Liver (tissue), 9 donors: ENCODE measurements around the gene SLC35B4. TPM values are rescaled to one million over a fixed set of nuclear protein-coding genes. Genes with fewer than 3 reads are reported as not detected.

Source experiments
- DNase-seq: peaks from one replicate; pipeline ENCODE4 v3.0.0-alpha.2; 2017; ENCODE audit warnings: low spot score
- H3K27ac ChIP-seq, 2 donors: one replicate each; pipeline ENCODE4 v1.7.0; 2013; ENCODE audit warnings: inconsistent platforms in 2 of 2, low read length in 2 of 2, control low read depth in 1 of 2, low read depth in 1 of 2, mild to moderate bottlenecking in 1 of 2
- H3K27me3 ChIP-seq, 4 donors: one replicate each; pipeline versions ENCODE4 v1.6.1 to v1.7.0; 2013; ENCODE audit warnings: low read length in 3 of 4, inconsistent platforms in 1 of 4, mild to moderate bottlenecking in 1 of 4, moderate library complexity in 1 of 4; ENCODE audit not compliant: control insufficient read depth in 4 of 4, insufficient read depth in 4 of 4
- H3K36me3 ChIP-seq, 4 donors: one replicate each; pipeline versions ENCODE4 v1.6.1 to v1.7.0; 2013; ENCODE audit warnings: low read length in 3 of 4, mild to moderate bottlenecking in 3 of 4, low read depth in 1 of 4, moderate library complexity in 1 of 4; ENCODE audit not compliant: control insufficient read depth in 4 of 4, insufficient read depth in 3 of 4
- H3K4me1 ChIP-seq, 4 donors: one replicate each; pipeline versions ENCODE4 v1.6.1 to v1.7.0; 2013; ENCODE audit warnings: low read length in 3 of 4, mild to moderate bottlenecking in 3 of 4, moderate library complexity in 1 of 4; ENCODE audit not compliant: control insufficient read depth in 4 of 4, insufficient read depth in 4 of 4
- H3K4me3 ChIP-seq, 3 donors: one replicate each; pipeline versions ENCODE4 v1.6.1 to v1.7.0; 2013; ENCODE audit warnings: low read length in 3 of 3, control low read depth in 1 of 3, low read depth in 1 of 3, mild to moderate bottlenecking in 1 of 3
- H3K9ac ChIP-seq, 2 donors: one replicate each; pipeline ENCODE4 v1.7.0; 2013; ENCODE audit warnings: low read length in 2 of 2, mild to moderate bottlenecking in 2 of 2, moderate library complexity in 2 of 2, control low read depth in 1 of 2, low read depth in 1 of 2
- H3K9me3 ChIP-seq, 4 donors: one replicate each; pipeline versions ENCODE4 v1.6.1 to v1.7.0; 2013; ENCODE audit warnings: low read length in 3 of 4; ENCODE audit not compliant: control insufficient read depth in 4 of 4
- EGR1 ChIP-seq, 2 donors: IDR thresholded peaks; 2 replicates each; pipeline ENCODE4 v1.6.1; 2016 to 2018; ENCODE audit warnings: antibody characterized with exemption in 2 of 2, low read depth in 2 of 2
- FOXA2 ChIP-seq: IDR thresholded peaks from 2 replicates; pipeline ENCODE4 v1.6.1; 2016; ENCODE audit warnings: antibody characterized with exemption
- HNF4A ChIP-seq, 2 donors: conservative IDR thresholded peaks; 2 replicates each; pipeline ENCODE4 v1.6.1; 2016; ENCODE audit warnings: antibody characterized with exemption in 2 of 2, mild to moderate bottlenecking in 2 of 2
- HNF4G ChIP-seq: IDR thresholded peaks from 2 replicates; pipeline ENCODE4 v1.6.1; 2016; ENCODE audit warnings: antibody characterized with exemption
- JUND ChIP-seq, 2 donors: IDR thresholded peaks; 2 replicates each; pipeline ENCODE4 v1.6.1; 2016; ENCODE audit warnings: antibody characterized with exemption in 2 of 2
- NR2F2 ChIP-seq: IDR thresholded peaks from 2 replicates; pipeline ENCODE4 v1.6.1; 2016; ENCODE audit warnings: antibody characterized with exemption
- RAD21 ChIP-seq, 2 donors: IDR thresholded peaks; 2 replicates each; pipeline ENCODE4 v1.6.1; 2016; ENCODE audit warnings: antibody characterized with exemption in 2 of 2, mild to moderate bottlenecking in 2 of 2
- RXRA ChIP-seq, 2 donors: IDR thresholded peaks; 2 replicates each; pipeline ENCODE4 v1.6.1; 2017 to 2018; ENCODE audit warnings: antibody characterized with exemption in 2 of 2, mild to moderate bottlenecking in 1 of 2
- SP1 ChIP-seq: IDR thresholded peaks from 2 replicates; pipeline ENCODE4 v1.6.1; 2018; ENCODE audit warnings: antibody characterized with exemption, mild to moderate bottlenecking
- TAF1 ChIP-seq: conservative IDR thresholded peaks from 2 replicates; pipeline ENCODE4 v1.6.1; 2016; ENCODE audit warnings: antibody characterized with exemption, mild to moderate bottlenecking
- YY1 ChIP-seq: IDR thresholded peaks from 2 replicates; pipeline ENCODE4 v1.6.1; 2016; ENCODE audit warnings: antibody characterized with exemption, mild to moderate bottlenecking
- WGBS: extraction: QIAGEN DNeasy Blood & Tissue Kit; methylation state at CpG from one replicate; pipeline ENCODE4 v1.1.7; 2013; 5-methylcytosine and 5-hydroxymethylcytosine counted together
- polyA plus RNA-seq, 2 donors: library from polyadenylated mRNA; stranded (reverse) in 1 of 2; unstranded in 1 of 2; fragments of 200-250 nt in 1 of 2; fragments of >200 nt in 1 of 2; fragmentation: Nextera tagmentation in 1 of 2; extraction: Ambion mirVana in 1 of 2; gene quantifications; one replicate each; pipeline versions ENCODE4 v1.2.1 to v1.2.3, GENCODE V29; 2013 to 2015
- total RNA-seq, 2 donors: library from RNA; depleted of rRNA; stranded (reverse); fragments of >200 nt; gene quantifications; one replicate each; pipeline ENCODE4 v1.2.3, GENCODE V29; 2014
- TF ChIP-seq, protein P1 (sequence below): fragments of 150-350 bp; IDR thresholded peaks from 2 replicates; pipeline ENCODE4 v1.5.1; 2017; ENCODE audit warnings: improper control_type of control experiment, low read depth, low read length; ENCODE audit not compliant: missing input control
- TF ChIP-seq, protein P2 (sequence below): IDR thresholded peaks from 2 replicates; pipeline ENCODE4 v1.6.1; 2016; ENCODE audit warnings: antibody characterized with exemption
- TF ChIP-seq, protein P3 (sequence below): IDR thresholded peaks from 2 replicates; pipeline ENCODE4 v1.6.1; 2016; ENCODE audit warnings: antibody characterized with exemption, mild to moderate bottlenecking
- TF ChIP-seq, protein P4 (sequence below): IDR thresholded peaks from 2 replicates; pipeline ENCODE4 v1.6.1; 2016; ENCODE audit warnings: antibody characterized with exemption
- TF ChIP-seq, protein P5 (sequence below): IDR thresholded peaks from 2 replicates; pipeline ENCODE4 v1.6.1; 2016; ENCODE audit warnings: antibody characterized with exemption
- donor health status: healthy.
- donor health status: healthy.
- donor health status: healthy.
- donor health status: healthy.
- donor health status: healthy.

The SLC35B4 gene
- total and polyA plus RNA-seq, 4 donors = 5.7 to 17.7 (median 8.9) TPM

DNA sequence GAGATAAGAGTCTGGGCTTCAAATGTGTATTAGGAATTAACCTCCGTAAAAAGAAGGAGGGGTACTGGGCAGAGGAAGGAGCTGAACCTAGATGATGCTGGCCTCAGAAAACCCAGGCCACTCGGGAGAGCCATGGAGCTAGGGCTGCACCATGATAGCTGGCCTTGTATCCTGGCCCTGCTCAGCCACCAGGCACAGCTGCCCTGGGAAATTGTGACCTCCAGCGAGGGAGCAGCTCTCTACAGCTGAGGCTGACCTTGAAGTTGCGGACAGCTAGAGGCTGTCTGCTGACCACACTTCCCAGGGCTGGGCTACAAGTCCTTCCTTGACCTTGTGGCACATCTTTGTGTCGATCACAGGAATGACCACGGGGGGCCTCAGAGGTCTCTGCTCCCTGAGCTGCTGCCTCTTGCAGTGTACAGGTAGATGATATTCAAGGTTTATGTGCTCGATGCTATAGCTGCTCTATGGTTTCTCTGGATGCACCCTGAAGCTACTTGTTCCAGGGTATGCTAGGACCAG, 38.3 kb upstream of the SLC35B4 start:
- Histone ChIP-seq H3K9ac (no peak overlapping the region), H3K9me3 (no peaks in the 10 kb centered on the region), H3K27ac (peak overlapping the region; percentile 57 to 80), H3K4me1 (peaks cover 9 to 56% (median 27%) of the 10 kb centered on the region in 4 donors), H3K27me3 (no peaks in the 10 kb centered on the region), H3K4me3 (no peak overlapping the region), H3K36me3 (no peaks in the 10 kb centered on the region)
- DNase-seq = no peak
- 63% methylated on average over 7 of the region's 7 CpGs for whole genome bisulfite sequencing
- TF ChIP-seq, protein P1, sequence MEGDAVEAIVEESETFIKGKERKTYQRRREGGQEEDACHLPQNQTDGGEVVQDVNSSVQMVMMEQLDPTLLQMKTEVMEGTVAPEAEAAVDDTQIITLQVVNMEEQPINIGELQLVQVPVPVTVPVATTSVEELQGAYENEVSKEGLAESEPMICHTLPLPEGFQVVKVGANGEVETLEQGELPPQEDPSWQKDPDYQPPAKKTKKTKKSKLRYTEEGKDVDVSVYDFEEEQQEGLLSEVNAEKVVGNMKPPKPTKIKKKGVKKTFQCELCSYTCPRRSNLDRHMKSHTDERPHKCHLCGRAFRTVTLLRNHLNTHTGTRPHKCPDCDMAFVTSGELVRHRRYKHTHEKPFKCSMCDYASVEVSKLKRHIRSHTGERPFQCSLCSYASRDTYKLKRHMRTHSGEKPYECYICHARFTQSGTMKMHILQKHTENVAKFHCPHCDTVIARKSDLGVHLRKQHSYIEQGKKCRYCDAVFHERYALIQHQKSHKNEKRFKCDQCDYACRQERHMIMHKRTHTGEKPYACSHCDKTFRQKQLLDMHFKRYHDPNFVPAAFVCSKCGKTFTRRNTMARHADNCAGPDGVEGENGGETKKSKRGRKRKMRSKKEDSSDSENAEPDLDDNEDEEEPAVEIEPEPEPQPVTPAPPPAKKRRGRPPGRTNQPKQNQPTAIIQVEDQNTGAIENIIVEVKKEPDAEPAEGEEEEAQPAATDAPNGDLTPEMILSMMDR = no peak
- TF ChIP-seq FOXA2 (no peak), TAF1 (no peak), NR2F2 (no peak), YY1 (no peak), RAD21 (IDR thresholded peaks at IDR 0.05) (no peak), HNF4G (no peak), JUND (IDR thresholded peaks at IDR 0.05) (no peak)
- TF ChIP-seq, protein P2, sequence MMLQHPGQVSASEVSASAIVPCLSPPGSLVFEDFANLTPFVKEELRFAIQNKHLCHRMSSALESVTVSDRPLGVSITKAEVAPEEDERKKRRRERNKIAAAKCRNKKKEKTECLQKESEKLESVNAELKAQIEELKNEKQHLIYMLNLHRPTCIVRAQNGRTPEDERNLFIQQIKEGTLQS = no peak
- TF ChIP-seq, protein P3, sequence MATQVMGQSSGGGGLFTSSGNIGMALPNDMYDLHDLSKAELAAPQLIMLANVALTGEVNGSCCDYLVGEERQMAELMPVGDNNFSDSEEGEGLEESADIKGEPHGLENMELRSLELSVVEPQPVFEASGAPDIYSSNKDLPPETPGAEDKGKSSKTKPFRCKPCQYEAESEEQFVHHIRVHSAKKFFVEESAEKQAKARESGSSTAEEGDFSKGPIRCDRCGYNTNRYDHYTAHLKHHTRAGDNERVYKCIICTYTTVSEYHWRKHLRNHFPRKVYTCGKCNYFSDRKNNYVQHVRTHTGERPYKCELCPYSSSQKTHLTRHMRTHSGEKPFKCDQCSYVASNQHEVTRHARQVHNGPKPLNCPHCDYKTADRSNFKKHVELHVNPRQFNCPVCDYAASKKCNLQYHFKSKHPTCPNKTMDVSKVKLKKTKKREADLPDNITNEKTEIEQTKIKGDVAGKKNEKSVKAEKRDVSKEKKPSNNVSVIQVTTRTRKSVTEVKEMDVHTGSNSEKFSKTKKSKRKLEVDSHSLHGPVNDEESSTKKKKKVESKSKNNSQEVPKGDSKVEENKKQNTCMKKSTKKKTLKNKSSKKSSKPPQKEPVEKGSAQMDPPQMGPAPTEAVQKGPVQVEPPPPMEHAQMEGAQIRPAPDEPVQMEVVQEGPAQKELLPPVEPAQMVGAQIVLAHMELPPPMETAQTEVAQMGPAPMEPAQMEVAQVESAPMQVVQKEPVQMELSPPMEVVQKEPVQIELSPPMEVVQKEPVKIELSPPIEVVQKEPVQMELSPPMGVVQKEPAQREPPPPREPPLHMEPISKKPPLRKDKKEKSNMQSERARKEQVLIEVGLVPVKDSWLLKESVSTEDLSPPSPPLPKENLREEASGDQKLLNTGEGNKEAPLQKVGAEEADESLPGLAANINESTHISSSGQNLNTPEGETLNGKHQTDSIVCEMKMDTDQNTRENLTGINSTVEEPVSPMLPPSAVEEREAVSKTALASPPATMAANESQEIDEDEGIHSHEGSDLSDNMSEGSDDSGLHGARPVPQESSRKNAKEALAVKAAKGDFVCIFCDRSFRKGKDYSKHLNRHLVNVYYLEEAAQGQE = no peak
- TF ChIP-seq, protein P4, sequence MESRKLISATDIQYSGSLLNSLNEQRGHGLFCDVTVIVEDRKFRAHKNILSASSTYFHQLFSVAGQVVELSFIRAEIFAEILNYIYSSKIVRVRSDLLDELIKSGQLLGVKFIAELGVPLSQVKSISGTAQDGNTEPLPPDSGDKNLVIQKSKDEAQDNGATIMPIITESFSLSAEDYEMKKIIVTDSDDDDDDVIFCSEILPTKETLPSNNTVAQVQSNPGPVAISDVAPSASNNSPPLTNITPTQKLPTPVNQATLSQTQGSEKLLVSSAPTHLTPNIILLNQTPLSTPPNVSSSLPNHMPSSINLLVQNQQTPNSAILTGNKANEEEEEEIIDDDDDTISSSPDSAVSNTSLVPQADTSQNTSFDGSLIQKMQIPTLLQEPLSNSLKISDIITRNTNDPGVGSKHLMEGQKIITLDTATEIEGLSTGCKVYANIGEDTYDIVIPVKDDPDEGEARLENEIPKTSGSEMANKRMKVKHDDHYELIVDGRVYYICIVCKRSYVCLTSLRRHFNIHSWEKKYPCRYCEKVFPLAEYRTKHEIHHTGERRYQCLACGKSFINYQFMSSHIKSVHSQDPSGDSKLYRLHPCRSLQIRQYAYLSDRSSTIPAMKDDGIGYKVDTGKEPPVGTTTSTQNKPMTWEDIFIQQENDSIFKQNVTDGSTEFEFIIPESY = no peak

DNA sequence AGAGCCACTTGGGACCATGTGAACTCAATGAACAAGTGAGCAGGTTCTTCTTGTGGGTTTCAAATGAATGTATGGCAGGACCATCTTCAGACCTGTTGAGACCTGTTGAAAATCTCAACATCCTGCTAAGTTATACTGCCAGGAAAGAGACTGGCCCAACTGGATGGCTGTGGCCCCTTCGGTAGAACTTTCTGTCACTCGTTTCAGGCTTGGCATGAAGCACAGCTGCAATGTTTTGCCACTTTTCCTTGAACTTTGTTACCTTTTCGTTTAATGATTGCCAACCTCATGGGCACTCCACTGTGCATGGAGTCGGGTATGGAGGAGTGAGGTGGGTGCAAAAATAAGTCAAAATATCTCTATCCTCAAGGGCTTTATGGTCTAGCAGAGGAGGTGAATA, 36.7 kb upstream of the SLC35B4 start:
- DNase-seq = no peak
- 24% methylated on average over 4 of the region's 4 CpGs for WGBS
- peak; percentile 8 to 37 for TF ChIP-seq RAD21 (IDR thresholded peaks at IDR 0.05)
- TF ChIP-seq, protein P5, sequence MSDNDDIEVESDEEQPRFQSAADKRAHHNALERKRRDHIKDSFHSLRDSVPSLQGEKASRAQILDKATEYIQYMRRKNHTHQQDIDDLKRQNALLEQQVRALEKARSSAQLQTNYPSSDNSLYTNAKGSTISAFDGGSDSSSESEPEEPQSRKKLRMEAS = peak; percentile 40
- peak; percentile 68 for TF ChIP-seq SP1
- TF ChIP-seq, protein P1 = no peak
- no peak for TF ChIP-seq EGR1 (IDR thresholded peaks at IDR 0.05; ENCODE audit: low read depth in 2 of 2)
- peak; percentile 74 for TF ChIP-seq YY1
- peak; percentile 61 to 72 for TF ChIP-seq HNF4A (conservative IDR thresholded peaks at IDR 0.05)
- peak; percentile 74 to 84 for TF ChIP-seq RXRA (IDR thresholded peaks at IDR 0.05)
- TF ChIP-seq, protein P3 = peak; percentile 75
- TF ChIP-seq HNF4G = no peak
- peak overlapping the region in 2 of 3 donors; percentile 3 to 10 for H3K4me3 ChIP-seq
- H3K27ac ChIP-seq = peak overlapping the region; percentile 22 to 40
- H3K36me3 ChIP-seq = no peaks in the 10 kb centered on the region
- no peaks in the 10 kb centered on the region for H3K27me3 ChIP-seq
- peak overlapping the region in 1 of 2 donors; percentile 60 for H3K9ac ChIP-seq
- H3K4me1 ChIP-seq = peaks cover 5 to 41% (median 18%) of the 10 kb centered on the region in 4 donors
- H3K9me3 ChIP-seq = no peaks in the 10 kb centered on the region
